Stimulated activated naive CD8-positive, alpha-beta T cell treated with anti-CD3 and anti-CD28 coated beads, Interleukin-15, Interleukin-2, amounts not matched to agents 100 ng/mL and 50 ng/mL, for 24 hours (primary cell): ENCODE results near the gene MEGF10.
"Not testable (repeated sequence)": the region's sequence is repeated elsewhere in the genome, so short reads cannot be mapped to it uniquely, and the experiment has no call there.

Source experiments
- H3K27ac Mint-ChIP-seq: one replicate; pipeline ENCODE4 v1.8.0; 2021; ENCODE audit warnings: mild to moderate bottlenecking, mixed read lengths
- H3K27me3 Mint-ChIP-seq: one replicate; pipeline ENCODE4 v1.8.0; 2021; ENCODE audit warnings: mixed read lengths
- H3K36me3 Mint-ChIP-seq: one replicate; pipeline ENCODE4 v1.8.0; 2021; ENCODE audit warnings: low read depth, mixed read lengths
- H3K4me1 Mint-ChIP-seq: one replicate; pipeline ENCODE4 v1.8.0; 2021; ENCODE audit warnings: low read depth, mixed read lengths
- H3K4me3 Mint-ChIP-seq: one replicate; pipeline ENCODE4 v1.8.0; 2021; ENCODE audit warnings: mild to moderate bottlenecking, mixed read lengths
- H3K9me3 Mint-ChIP-seq: one replicate; pipeline ENCODE4 v1.8.0; 2021; ENCODE audit warnings: mixed read lengths

The MEGF10 gene

GRCh38 chr5:127292030-127292735, 1.6 kb downstream of the MEGF10 start:
- Mint-ChIP-seq H3K27ac (no peak overlapping the region), H3K27me3 (peaks cover 64% of the 10 kb centered on the region), H3K4me3 (no peak overlapping the region), H3K4me1 (peaks cover 11% of the 10 kb centered on the region), H3K36me3 (no peaks in the 10 kb centered on the region), H3K9me3 (no peaks in the 10 kb centered on the region)

GRCh38 chr5:127293373-127293772, 2.8 kb downstream of the MEGF10 start:
- Mint-ChIP-seq H3K4me3 (no peak overlapping the region), H3K4me1 (peaks cover 11% of the 10 kb centered on the region), H3K27me3 (peaks cover 63% of the 10 kb centered on the region), H3K9me3 (no peaks in the 10 kb centered on the region), H3K36me3 (no peaks in the 10 kb centered on the region), H3K27ac (no peak overlapping the region)

GRCh38 chr5:127294829-127295228, 4.2 kb downstream of the MEGF10 start:
- no peak overlapping the region for H3K27ac Mint-ChIP-seq
- no peak overlapping the region for H3K4me3 Mint-ChIP-seq
- no peaks in the 10 kb centered on the region for H3K36me3 Mint-ChIP-seq
- H3K9me3 Mint-ChIP-seq = no peaks in the 10 kb centered on the region
- H3K4me1 Mint-ChIP-seq = peaks cover 8% of the 10 kb centered on the region
- H3K27me3 Mint-ChIP-seq = peaks cover 48% of the 10 kb centered on the region

- Mint-ChIP-seq H3K36me3 (no peaks in the 10 kb centered on the region), H3K4me3 (no peak overlapping the region), H3K27me3 (peaks cover 47% of the 10 kb centered on the region), H3K27ac (no peak overlapping the region), H3K9me3 (no peaks in the 10 kb centered on the region), H3K4me1 (peaks cover 8% of the 10 kb centered on the region)
Observed at GRCh38 chr5:127295454-127295853, 4.9 kb downstream of the MEGF10 start.

DNA sequence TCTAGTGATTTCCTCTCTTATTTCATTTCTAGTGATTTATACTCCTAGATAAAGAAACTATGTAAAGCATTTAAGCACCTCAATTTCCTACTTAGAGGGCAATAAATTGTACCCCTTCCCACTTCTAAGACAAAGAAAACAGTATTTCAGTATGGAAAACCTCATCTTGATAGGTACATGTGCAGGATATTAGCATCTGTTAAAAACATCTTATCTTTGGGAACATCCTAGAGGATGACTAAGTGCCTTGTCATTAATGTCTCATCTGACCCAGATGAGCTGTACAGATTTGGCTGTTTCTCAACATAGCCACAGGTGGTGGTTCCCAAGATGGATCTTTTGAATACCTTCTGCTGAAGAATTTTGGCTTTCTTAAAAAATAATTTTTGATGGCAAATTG, 5.7 kb downstream of the MEGF10 start:
- H3K9me3 Mint-ChIP-seq = no peaks in the 10 kb centered on the region
- no peaks in the 10 kb centered on the region for H3K36me3 Mint-ChIP-seq
- no peak overlapping the region for H3K4me3 Mint-ChIP-seq
- peaks cover 39% of the 10 kb centered on the region for H3K27me3 Mint-ChIP-seq
- peaks cover 3% of the 10 kb centered on the region for H3K4me1 Mint-ChIP-seq
- H3K27ac Mint-ChIP-seq = no peak overlapping the region

GRCh38 chr5:127296894-127297293, 6.3 kb downstream of the MEGF10 start:
- H3K36me3 Mint-ChIP-seq, H3K4me3 Mint-ChIP-seq, H3K9me3 Mint-ChIP-seq, H3K27ac Mint-ChIP-seq, H3K4me1 Mint-ChIP-seq: not testable (repeated sequence)
- H3K27me3 Mint-ChIP-seq = peaks cover 34% of the 10 kb centered on the region

- H3K9me3 Mint-ChIP-seq = no peaks in the 10 kb centered on the region
- H3K4me3 Mint-ChIP-seq = no peak overlapping the region
- H3K36me3 Mint-ChIP-seq = no peaks in the 10 kb centered on the region
- H3K27me3 Mint-ChIP-seq = peaks cover 28% of the 10 kb centered on the region
- H3K27ac Mint-ChIP-seq = no peak overlapping the region
- peaks cover 3% of the 10 kb centered on the region for H3K4me1 Mint-ChIP-seq
Observed at GRCh38 chr5:127297348-127298035, 6.9 kb downstream of the MEGF10 start.

- Mint-ChIP-seq H3K4me1 (peaks cover 3% of the 10 kb centered on the region), H3K27me3 (peaks cover 27% of the 10 kb centered on the region), H3K4me3 (no peak overlapping the region), H3K36me3 (no peaks in the 10 kb centered on the region), H3K9me3 (no peaks in the 10 kb centered on the region), H3K27ac (no peak overlapping the region)
Observed at GRCh38 chr5:127298036-127298429, 7.4 kb downstream of the MEGF10 start.

GRCh38 chr5:127298656-127299055, 8.1 kb downstream of the MEGF10 start:
- H3K4me3 Mint-ChIP-seq = no peak overlapping the region
- H3K27me3 Mint-ChIP-seq = peaks cover 21% of the 10 kb centered on the region
- no peaks in the 10 kb centered on the region for H3K9me3 Mint-ChIP-seq
- peaks cover 3% of the 10 kb centered on the region for H3K4me1 Mint-ChIP-seq
- H3K36me3 Mint-ChIP-seq = no peaks in the 10 kb centered on the region
- H3K27ac Mint-ChIP-seq = no peak overlapping the region

DNA sequence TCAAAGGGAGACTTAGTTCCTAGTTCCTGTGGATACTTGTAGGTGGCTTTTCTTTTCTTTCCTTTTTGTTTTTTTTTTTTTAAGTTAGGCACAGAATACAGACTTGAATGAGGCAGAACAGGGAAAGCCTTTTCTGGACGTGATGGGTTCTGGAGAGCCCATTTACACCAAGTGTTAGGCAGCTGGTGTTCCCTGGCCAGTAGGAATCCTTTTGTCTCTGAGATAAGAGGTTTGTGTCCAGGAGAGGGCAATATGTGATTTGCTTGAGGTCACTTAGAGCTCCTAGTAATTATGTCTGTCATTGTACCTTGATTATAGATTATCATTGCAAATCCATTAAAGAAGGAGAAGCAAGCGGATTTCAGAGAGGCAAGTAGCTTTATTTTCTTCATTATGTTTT, 9.1 kb downstream of the MEGF10 start:
- H3K36me3 Mint-ChIP-seq = no peaks in the 10 kb centered on the region
- H3K27ac Mint-ChIP-seq = no peak overlapping the region
- H3K4me3 Mint-ChIP-seq = no peak overlapping the region
- H3K9me3 Mint-ChIP-seq = no peaks in the 10 kb centered on the region
- peaks cover 3% of the 10 kb centered on the region for H3K4me1 Mint-ChIP-seq
- H3K27me3 Mint-ChIP-seq = peaks cover 14% of the 10 kb centered on the region

DNA sequence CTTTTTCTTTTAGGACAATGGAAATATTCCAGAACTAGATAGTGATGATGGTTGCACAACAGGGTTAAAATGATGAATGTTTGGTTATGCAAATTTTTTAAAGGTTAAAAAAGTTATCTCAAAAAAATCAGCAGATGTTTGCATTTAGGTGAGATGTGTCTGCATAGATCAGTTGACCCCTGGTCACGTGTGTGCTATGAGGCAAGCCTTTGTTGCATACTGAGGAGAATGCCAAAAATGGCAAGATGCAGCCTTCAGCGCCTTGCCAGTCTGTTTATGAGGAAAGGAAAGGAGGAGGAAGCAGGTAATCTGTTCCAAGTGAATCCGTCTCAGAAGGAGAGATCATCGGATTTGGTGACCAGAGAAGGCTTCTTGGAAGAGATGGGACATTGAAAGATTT, 11.9 kb downstream of the MEGF10 start:
- Mint-ChIP-seq H3K4me1 (no peaks in the 10 kb centered on the region), H3K27me3 (peaks cover 7% of the 10 kb centered on the region), H3K27ac (no peak overlapping the region), H3K4me3 (no peak overlapping the region), H3K9me3 (no peaks in the 10 kb centered on the region), H3K36me3 (no peaks in the 10 kb centered on the region)

DNA sequence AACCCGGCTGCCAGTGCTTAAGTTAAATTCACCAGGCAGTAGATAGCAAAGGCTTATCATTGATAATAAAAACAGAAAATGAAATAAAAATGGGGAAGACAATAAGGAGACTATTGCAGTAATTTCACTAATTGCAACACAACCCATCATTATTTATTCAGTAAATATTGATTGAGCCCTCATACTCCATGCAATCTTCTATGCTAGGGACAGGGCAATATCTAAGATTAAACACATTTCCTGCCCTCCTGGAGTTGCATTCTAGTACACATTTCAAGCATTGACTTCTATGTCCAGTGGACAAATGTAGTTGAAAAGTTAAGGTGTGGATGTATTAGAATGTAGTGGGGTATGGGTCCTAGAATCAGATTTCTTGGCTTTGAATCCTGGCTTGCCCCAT, 12.8 kb downstream of the MEGF10 start:
- Mint-ChIP-seq H3K36me3 (no peaks in the 10 kb centered on the region), H3K9me3 (no peaks in the 10 kb centered on the region), H3K27ac (no peak overlapping the region), H3K27me3 (peaks cover 4% of the 10 kb centered on the region), H3K4me3 (no peak overlapping the region), H3K4me1 (no peaks in the 10 kb centered on the region)

DNA sequence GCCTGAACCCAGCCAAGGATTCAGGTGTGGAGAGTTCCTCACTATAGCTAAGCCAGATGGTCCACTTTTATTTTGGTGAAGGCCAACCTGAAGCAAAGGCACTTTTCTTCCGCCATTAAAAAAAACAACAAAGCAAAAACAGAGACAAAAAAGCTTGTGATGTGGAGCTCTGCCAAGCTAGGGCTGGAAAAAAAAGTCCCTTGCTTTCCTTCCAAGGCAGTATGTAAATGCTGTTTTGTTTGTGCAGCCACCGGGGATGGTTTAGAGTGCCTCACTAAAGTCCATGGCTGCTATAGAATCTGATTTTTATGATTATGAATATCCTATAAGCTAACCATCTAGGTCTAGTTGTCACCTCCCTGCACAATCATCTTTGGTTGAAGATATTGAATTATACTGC, 14.9 kb downstream of the MEGF10 start:
- Mint-ChIP-seq H3K36me3 (no peaks in the 10 kb centered on the region), H3K9me3 (no peaks in the 10 kb centered on the region), H3K27ac (no peak overlapping the region), H3K4me1 (no peaks in the 10 kb centered on the region), H3K27me3 (peaks cover 8% of the 10 kb centered on the region), H3K4me3 (no peak overlapping the region)

DNA sequence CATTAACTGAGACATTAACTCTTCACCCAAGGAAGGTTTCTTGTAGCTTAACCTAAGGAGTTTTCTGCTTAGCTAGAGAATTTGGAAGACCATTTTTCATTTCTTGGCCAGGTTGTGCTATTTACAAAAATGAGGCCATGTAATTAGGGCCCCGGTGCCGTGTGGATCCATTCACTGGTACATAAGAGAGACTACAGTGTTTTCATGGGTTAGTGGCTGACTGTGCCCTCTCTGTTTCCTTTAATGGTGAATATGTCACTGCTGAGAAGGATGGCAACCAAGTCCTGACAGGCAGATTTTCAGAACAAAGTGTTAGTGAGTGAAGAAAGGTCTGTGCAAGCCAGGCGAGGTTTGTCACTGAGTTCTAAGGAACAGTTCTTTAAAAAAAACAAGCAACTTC, 15.4 kb downstream of the MEGF10 start:
- Mint-ChIP-seq H3K27me3 (peaks cover 8% of the 10 kb centered on the region), H3K4me1 (no peaks in the 10 kb centered on the region), H3K36me3 (no peaks in the 10 kb centered on the region), H3K4me3 (no peak overlapping the region), H3K9me3 (no peaks in the 10 kb centered on the region), H3K27ac (no peak overlapping the region)

DNA sequence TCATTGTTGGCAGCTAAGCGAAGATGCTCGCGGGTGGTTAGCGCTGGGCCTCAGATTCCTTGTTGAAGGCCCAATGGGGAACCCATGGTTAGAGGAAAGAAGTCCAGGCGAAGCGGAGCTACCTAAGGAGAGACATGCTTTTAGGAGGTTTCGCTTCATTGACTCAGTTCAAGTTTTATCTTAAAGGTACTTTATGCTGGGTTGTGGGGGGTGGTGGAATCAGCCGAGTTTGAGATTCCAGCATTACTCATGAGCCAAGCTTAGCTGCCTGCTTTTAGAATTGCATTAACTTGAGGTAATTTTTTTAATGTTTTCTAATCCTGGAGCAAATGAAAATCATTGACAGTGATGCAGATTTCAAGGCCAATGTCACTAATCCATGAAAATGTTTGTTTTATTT, 16.1 kb downstream of the MEGF10 start:
- Mint-ChIP-seq H3K4me3 (no peak overlapping the region), H3K9me3 (no peaks in the 10 kb centered on the region), H3K4me1 (no peaks in the 10 kb centered on the region), H3K36me3 (no peaks in the 10 kb centered on the region), H3K27me3 (peaks cover 8% of the 10 kb centered on the region), H3K27ac (no peak overlapping the region)

DNA sequence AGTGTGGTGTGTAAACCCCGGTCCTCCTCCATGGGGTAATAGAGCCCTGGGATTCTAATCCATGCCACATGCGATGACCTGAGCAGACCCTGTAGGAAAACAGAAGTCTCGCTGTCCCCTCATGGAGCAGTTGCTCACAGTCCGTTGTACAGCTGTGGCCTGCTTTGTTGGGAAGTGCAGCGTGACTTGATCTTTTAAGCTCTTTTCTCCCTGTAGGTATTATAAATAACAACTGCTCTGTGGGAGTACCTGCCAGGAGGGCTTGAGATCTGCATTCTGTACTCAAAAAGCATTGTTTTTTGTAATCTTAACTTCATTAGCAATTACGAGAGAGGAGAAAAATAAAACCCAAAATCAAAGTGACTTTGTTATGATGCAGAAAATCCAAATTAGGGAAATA, 17.3 kb downstream of the MEGF10 start:
- Mint-ChIP-seq H3K4me3 (no peak overlapping the region), H3K27ac (no peak overlapping the region), H3K27me3 (peaks cover 9% of the 10 kb centered on the region), H3K36me3 (no peaks in the 10 kb centered on the region), H3K4me1 (no peaks in the 10 kb centered on the region), H3K9me3 (no peaks in the 10 kb centered on the region)
